ENCODE data around the gene OR2C1.

OR2C1 gene

DNA sequence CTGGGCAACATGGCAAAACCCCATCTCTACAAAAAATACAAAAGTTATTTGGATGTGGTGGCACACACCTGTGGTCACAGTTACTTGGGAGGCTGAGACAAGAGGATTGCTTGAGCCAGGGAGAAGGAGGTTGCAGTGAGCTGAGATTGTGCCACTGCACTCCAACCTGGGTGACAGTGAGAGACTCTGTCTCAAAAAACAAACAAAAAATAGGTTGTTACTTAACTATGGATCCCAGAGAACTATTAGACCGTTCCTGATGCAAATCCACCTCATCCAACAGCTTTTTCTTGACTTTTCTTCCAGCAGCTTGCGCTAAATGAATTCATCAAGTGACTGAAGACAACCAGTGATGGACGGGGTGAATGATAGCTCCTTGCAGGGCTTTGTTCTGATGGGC is at the start of gene OR2C1:
TSS of gene OR2C1 (plus strand) at position 301 of the 400 bp plus-strand sequence. CDS start at position 353, 52 bp downstream.
- no peak for DNase-seq

DNA sequence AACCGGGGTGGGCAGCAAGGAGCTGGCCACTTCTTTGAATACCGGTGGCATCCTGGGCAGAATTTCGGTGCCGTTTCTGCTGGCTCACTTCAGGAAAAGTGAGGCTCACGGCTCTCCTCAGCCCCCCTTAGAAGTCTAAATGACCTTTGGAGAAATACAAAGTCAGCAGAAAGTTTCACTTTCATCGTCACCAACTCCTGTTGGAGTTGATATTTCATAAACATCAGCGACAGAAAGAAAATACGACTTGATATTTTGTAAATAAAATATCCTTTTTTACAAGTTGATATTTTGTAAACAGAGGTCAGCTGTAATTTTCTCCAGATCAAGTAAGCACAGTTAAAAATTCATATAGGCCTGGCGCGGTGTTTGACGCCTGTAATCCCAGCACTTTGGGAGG is 49.6 kb upstream of the OR2C1 start:
- no peak for DNase-seq

DNA sequence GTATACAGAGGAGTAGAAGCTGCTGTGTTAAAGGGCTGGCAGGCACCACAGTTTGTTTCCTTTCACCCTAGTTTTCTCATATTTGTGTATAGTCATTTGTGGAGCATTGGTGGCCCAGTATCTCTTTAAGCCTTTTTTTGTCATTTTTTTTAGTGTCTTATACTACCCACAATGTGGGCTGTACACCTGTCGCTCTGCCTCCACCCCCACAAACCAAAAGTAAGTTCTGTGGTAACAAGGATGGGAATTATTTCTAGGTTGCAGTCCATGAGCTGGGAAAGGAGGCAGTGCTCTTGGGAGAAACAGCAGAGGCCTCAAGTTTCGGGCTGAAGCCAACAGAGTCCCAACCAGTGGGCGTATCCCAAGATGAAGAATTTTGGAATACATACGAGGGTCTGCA is 44.2 kb upstream of the OR2C1 start:
- DNase-seq: no peak

GRCh38 chr16:3317315-3317999 is 38.2 kb upstream of the OR2C1 start:
- no peak for DNase-seq

- DNase-seq: no peak
These were observed 33.9 kb upstream of the OR2C1 start for GRCh38 chr16:3321816-3322215.

GRCh38 chr16:3327514-3327913 is 28.2 kb upstream of the OR2C1 start:
- DNase-seq: no peak

DNA sequence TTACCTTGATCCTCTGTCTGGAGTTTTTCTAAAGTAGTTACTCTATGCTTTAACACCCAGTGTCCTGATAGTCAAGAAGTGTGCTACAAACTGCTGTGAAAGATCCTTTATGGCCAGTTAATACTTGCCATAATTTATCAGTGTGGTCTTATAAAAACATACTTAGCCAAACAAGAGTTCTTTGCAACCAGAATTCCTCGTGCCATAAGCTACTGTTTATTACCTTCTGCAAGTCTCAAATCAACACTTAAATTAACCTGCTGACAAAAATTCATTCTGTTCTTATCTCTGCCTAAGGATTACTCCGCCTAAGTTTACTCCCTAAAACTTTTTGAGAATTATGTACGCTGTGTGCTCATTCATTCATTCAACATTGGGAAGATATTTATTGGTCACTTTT is 27.6 kb upstream of the OR2C1 start:
- no peak for DNase-seq

DNA sequence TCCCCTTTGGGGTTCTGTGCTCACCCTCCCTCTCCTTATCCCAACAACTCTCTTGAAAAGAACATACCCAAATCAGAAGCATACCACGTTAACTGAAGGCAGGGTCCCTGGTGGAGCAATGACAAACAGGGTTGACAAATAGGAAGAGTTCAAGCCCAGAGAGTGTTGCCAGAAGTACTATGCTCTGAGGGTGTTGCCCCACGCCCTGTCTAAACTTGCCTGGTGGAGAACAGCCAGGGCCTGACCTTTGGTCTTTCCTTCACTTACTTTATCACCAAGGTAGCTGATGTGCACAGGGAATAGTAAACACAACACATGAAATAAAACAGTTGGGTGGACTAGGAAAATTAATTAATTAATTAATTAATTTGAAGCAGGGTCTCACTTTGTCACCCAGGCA is 27.0 kb upstream of the OR2C1 start:
- no peak for DNase-seq

GRCh38 chr16:3346041-3346440 is 9.6 kb upstream of the OR2C1 start:
- no peak for DNase-seq

GRCh38 chr16:3347586-3347985 is 8.1 kb upstream of the OR2C1 start:
- no peak for DNase-seq

- DNase-seq: no peak
These were observed 7.0 kb upstream of the OR2C1 start for GRCh38 chr16:3348547-3349167.

- DNase-seq: no peak
These were observed 6.5 kb upstream of the OR2C1 start for GRCh38 chr16:3349175-3349574.

- no peak for DNase-seq
These were observed 429 bp downstream of the OR2C1 start for GRCh38 chr16:3356118-3356517.

- DNase-seq: no peak
These were observed 3.2 kb downstream of the OR2C1 start for GRCh38 chr16:3358871-3359270.

DNA sequence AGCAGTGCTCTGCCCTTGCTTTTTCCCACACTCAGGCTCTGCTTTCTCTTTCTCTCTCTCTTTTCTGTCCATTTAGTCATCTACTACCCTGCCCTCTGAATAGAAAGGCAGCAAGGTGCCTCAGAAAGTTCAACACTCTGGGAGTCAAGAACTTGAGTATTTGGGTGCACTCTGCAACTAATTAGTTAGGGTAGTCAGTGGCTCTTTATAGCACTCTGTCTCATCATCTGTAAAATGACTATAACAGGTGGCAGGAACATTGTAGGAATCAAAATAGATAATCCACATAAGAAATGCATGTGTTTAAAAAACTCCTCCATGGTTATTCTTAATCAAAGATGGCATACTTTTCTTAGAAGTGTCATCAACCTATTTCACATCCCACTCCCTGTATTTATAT is 7.2 kb downstream of the OR2C1 start:
- DNase-seq: no peak

- no peak for DNase-seq
These were observed 8.1 kb downstream of the OR2C1 start for GRCh38 chr16:3363793-3364192.

- DNase-seq: peak; percentile 91
These were observed 9.2 kb downstream of the OR2C1 start for GRCh38 chr16:3364774-3365427.

DNA sequence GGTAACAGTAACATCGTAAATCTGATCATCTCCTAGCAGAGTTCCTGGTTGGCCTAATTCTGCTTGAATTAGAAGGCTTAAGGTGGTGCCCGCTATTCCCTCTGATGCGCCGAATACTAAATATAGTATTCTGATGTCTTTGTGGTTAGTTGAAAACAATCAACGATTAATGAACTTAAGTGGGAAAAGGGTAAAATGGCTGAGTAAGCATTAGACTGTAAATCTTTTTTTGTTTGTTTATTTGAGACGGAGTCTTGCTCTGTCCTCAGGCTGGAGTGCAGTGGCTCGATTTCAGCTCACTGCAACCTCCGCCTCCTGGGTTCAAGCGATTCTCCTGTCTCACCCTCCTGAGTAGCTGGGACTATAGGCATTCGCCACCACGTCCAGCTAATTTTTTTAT is 13.4 kb downstream of the OR2C1 start:
- no peak for DNase-seq

- no peak for DNase-seq
These were observed 20.0 kb downstream of the OR2C1 start for GRCh38 chr16:3375680-3376079.

DNA sequence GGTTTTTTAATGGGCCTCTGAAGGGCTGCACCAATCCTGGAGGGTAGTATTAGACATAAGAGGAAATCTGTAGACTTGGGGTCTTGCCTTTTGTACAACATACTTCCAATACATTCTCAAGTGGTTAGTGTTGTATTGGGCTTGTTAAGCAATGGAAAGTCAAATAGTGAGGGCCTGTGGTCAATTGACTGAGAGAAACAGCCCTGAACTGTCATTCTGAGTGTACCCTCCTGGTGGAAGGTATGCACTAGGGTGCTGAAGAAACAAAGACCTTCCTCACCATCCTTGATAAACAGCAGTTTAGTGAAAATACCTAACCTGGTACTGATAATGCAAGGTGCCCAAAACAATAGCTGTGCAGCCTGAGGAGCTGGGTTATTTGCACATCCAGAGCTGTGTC is 22.2 kb downstream of the OR2C1 start:
- no peak for DNase-seq

DNA sequence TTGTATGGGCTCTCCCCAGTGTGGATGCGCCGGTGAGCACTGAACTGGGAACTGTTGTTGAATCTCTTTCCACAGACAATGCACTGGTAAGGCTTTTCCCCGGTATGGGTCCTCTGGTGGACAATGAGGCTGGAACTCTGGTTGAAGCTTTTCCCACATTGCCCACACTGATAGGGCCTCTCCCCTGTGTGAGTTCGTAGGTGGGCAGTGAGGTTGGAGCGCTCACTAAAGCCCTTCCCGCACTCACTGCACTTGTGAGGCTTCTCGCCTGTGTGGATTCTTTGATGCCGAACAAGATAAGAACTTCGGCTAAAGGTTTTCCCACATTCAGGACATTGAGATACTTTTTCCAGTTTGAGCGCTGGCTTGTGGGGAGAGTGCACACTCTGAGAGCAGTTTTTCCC is 27.4 kb downstream of the OR2C1 start:
- no peak for DNase-seq

- DNase-seq: no peak
These were observed 32.6 kb downstream of the OR2C1 start for GRCh38 chr16:3388325-3388724.

- DNase-seq: no peak
These were observed 34.1 kb downstream of the OR2C1 start for GRCh38 chr16:3389663-3390338.

- DNase-seq: no peak
These were observed 44.7 kb downstream of the OR2C1 start for GRCh38 chr16:3400446-3400778.
